HepG2 (cell line): ENCODE measurements around the gene GUCA2B.

Experiments
- CC2D1A ChIP-seq: sonication (generic); formaldehyde crosslinking; IDR thresholded peaks from 2 replicates; pipeline ENCODE4 v1.8.1; 2023; ENCODE audit warnings: mild to moderate bottlenecking, missing genetic modification reagents
- CENPT ChIP-seq: sonication (generic); formaldehyde crosslinking; IDR thresholded peaks from 2 replicates; pipeline ENCODE4 v1.8.0; 2022; ENCODE audit warnings: low read depth, mild to moderate bottlenecking, moderate library complexity, missing genetic modification reagents
- CHD2 ChIP-seq: IDR thresholded peaks from 2 replicates; pipeline ENCODE4 v1.6.1; 2011; ENCODE audit warnings: low read depth, low read length, improper control_type of control experiment
- CTCF ChIP-seq: sonication (generic); formaldehyde crosslinking; IDR thresholded peaks from 2 replicates; pipeline ENCODE4 v1.5.0; 2020; ENCODE audit warnings: mild to moderate bottlenecking, missing genetic modification reagents, moderate library complexity
- EEA1 ChIP-seq: sonication (generic); formaldehyde crosslinking; IDR thresholded peaks from 2 replicates; pipeline ENCODE4 v1.5.1; 2020; ENCODE audit warnings: mild to moderate bottlenecking, missing genetic modification reagents, borderline replicate concordance
- ZNF224 ChIP-seq: sonication (generic); formaldehyde crosslinking; IDR thresholded peaks from 2 replicates; pipeline ENCODE4 v1.5.0; 2020; ENCODE audit warnings: mild to moderate bottlenecking, missing genetic modification reagents
- ZNF280B ChIP-seq: sonication (generic); formaldehyde crosslinking; IDR thresholded peaks from 2 replicates; pipeline ENCODE4 v1.5.0; 2020; ENCODE audit warnings: missing genetic modification reagents, mild to moderate bottlenecking, borderline replicate concordance
- ZNF318 ChIP-seq: sonication (generic); formaldehyde crosslinking; IDR thresholded peaks from 2 replicates; pipeline ENCODE4 v1.4.0; 2020; ENCODE audit warnings: mild to moderate bottlenecking, missing genetic modification reagents
- ZNF331 ChIP-seq: sonication (generic); formaldehyde crosslinking; IDR thresholded peaks from 2 replicates; pipeline ENCODE4 v1.4.0; 2020; ENCODE audit warnings: missing genetic modification reagents
- ZNF558 ChIP-seq: sonication (generic); formaldehyde crosslinking; IDR thresholded peaks from 2 replicates; pipeline ENCODE4 v1.9.0; 2022; ENCODE audit warnings: mild to moderate bottlenecking, missing genetic modification reagents, borderline replicate concordance

GRCh38 chr1:42155362-42155761 is 2.2 kb downstream of the GUCA2B start:
- TF ChIP-seq CC2D1A (CRISPR knock-in tag) (no peak), ZNF224 (CRISPR knock-in tag) (no peak), CENPT (CRISPR knock-in tag) (no peak), CTCF (no peak), ZNF280B (CRISPR knock-in tag) (no peak), ZNF318 (CRISPR knock-in tag) (no peak), ZNF331 (no peak), ZNF558 (no peak), EEA1 (no peak), CHD2 (no peak)
